ENCODE data around the gene PLEKHG4. TPM values are rescaled to one million over a fixed set of nuclear protein-coding genes. Genes with fewer than 3 reads are reported as not detected.

Gene PLEKHG4
- total and polyA plus RNA-seq, 10 donors, result 5.1 to 27.9 (median 13.0) TPM

DNA sequence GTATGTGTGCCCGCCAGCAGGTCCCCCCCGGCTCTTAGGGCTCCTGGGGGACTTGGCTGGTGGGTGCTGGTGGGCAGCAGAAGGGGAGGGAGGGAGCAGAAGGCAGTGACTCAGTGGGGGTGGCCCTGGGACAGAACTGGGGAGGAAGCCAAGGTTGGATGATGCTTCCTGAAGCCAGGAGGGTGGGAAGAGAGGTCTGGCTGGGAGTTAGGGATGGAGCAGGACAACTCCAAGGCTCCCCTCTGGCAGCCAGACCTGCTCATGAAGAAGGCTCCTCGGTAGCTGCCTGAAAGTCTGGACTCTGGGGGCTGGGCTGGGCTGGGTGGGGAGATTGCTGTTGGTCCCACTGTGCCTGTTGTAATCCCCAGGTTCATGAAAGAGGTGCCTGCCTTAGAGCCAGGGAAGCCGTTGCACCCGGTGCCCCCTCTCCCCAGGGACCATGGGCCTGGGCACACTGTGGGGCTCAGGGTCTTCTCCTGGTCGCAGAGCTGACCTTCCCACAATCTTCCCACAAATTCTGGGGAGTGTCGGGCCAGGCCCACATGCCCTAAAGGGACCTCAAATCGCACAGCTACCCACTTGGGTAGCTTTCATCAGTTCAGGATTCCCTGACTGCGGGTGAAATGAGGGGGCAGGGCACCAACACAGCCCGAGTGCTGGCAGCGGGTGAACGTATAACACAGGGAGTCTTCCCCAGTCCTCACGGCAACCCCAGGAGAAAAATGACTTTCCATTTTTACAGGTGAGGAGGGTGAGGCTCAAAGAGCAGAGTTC lies 1.1 kb upstream of the PLEKHG4 start:
- Histone ChIP-seq H3K27ac (peak overlapping the region in 7 of 8 donors; percentile 48 to 80 (median 68)), H3K36me3 (peaks cover 0 to 25% (median 0%) of the 10 kb centered on the region in 6 donors), H3K27me3 (replicated peaks in 1 of 7) (no peaks in the 10 kb centered on the region), H3K9me3 (no peaks in the 10 kb centered on the region), H3K4me1 (peaks cover 11 to 33% (median 25%) of the 10 kb centered on the region in 6 donors), H3K4me3 (peak overlapping the region; percentile 51 to 83 (median 66))
- TF ChIP-seq, protein P1, sequence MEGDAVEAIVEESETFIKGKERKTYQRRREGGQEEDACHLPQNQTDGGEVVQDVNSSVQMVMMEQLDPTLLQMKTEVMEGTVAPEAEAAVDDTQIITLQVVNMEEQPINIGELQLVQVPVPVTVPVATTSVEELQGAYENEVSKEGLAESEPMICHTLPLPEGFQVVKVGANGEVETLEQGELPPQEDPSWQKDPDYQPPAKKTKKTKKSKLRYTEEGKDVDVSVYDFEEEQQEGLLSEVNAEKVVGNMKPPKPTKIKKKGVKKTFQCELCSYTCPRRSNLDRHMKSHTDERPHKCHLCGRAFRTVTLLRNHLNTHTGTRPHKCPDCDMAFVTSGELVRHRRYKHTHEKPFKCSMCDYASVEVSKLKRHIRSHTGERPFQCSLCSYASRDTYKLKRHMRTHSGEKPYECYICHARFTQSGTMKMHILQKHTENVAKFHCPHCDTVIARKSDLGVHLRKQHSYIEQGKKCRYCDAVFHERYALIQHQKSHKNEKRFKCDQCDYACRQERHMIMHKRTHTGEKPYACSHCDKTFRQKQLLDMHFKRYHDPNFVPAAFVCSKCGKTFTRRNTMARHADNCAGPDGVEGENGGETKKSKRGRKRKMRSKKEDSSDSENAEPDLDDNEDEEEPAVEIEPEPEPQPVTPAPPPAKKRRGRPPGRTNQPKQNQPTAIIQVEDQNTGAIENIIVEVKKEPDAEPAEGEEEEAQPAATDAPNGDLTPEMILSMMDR (IDR thresholded peaks at IDR 0.05 in 8 of 11, conservative IDR thresholded peaks at IDR 0.05 in 3 of 11), result no peak
- no peak for TF ChIP-seq POLR2AphosphoS5 (IDR thresholded peaks at IDR 0.05)
- no peak for TF ChIP-seq POLR2A (IDR thresholded peaks at IDR 0.05)
- peak; percentile 54 for DNase-seq
- 57 to 83% (median 68%) methylated on average over 7 to 13 of the region's 13 CpGs for WGBS, 5 donors
- intact Hi-C loops (cut with DNase I; ENCODE audit: low total_unique reads), result no loop called here

DNA sequence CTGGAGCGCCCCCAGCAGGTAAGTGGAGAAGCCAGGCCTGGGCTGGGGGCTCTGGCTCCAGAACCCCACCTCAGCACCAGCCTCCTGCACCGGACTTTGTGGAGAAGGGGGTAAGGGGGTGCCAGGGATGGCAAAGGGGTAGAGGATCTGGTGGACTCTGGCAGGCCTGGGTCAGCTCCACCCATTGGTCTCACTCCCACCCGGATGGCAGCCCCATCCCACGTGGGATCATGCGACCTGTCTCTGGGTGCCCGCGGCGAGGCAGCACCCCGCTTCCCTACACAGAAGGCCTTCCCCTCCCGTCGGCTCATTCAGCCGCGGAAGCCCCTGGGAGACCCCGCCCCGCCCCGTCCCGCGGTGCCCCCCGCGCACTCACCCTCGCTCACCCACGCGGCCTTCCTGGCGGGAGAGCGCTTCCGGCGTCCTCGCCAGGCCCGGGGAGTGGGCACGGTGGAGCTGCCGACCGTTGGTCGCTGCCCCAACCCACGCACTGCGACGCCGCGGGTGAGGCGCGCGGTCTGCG lies 498 bp upstream of the PLEKHG4 start:
- no peak for DNase-seq
- intact Hi-C loops (cut with DNase I; ENCODE audit: low total_unique reads), result no loop called here
- Histone ChIP-seq H3K27ac (peak overlapping the region in 7 of 8 donors; percentile 48 to 80 (median 68)), H3K27me3 (replicated peaks in 1 of 7) (no peaks in the 10 kb centered on the region), H3K9me3 (no peaks in the 10 kb centered on the region), H3K4me3 (peak overlapping the region; percentile 51 to 83 (median 66)), H3K36me3 (peaks cover 0 to 25% (median 0%) of the 10 kb centered on the region in 6 donors), H3K4me1 (peaks cover 11 to 33% (median 25%) of the 10 kb centered on the region in 6 donors)
- TF ChIP-seq POLR2AphosphoS5 (IDR thresholded peaks at IDR 0.05), result peak in 1 of 3 donors; percentile 32
- no peak for TF ChIP-seq POLR2A (IDR thresholded peaks at IDR 0.05)
- TF ChIP-seq, protein P1 (IDR thresholded peaks at IDR 0.05 in 8 of 11, conservative IDR thresholded peaks at IDR 0.05 in 3 of 11), result no peak
- WGBS, 5 donors, result 2 to 3% (median 2%) methylated on average over 11 to 42 of the region's 42 CpGs; no CpG with 5 or more reads in 1 of the 5 donors

DNA sequence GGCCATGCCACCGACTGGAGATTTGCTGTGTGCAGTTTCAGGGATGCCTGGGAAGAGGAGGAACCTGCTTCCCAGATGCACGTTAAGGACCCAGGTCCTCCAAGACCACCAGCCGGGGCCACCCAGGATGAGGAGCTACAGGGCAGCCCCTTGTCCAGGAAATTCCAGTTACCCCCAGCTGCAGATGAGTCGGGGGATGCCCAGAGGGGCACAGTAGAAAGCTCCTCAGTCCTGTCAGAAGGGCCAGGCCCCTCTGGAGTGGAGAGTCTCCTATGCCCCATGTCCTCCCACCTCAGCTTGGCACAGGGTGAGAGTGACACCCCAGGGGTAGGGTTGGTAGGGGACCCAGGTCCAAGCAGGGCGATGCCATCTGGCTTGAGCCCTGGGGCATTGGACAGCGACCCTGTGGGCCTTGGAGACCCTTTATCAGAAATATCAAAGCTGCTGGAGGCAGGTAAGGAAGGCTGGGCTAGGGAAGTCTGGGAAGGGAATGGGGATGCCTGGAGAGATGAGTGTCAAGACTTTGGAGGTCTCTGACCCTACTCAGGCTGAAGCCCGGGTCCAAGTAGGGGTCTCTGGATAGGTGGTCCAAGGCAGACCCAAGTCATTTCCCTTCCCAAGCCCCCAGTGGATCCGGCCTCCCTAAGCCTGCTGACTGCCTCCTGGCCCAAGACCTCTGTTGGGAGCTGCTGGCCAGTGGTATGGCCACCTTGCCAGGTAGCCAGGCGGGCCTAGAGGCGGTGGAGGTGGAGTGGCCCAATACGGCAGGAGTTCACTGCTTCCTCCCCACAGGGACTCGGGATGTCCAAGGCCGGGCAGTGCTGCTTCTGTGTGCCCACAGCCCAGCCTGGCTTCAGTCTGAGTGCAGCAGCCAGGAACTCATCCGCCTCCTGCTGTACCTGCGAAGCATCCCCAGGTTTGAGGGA lies 1.0 kb downstream of the PLEKHG4 start:
- Histone ChIP-seq H3K27me3 (replicated peaks in 1 of 7) (no peaks in the 10 kb centered on the region), H3K4me3 (peak overlapping the region in 3 of 8 donors; percentile 51 to 83 (median 73)), H3K27ac (no peak overlapping the region), H3K9me3 (no peaks in the 10 kb centered on the region), H3K36me3 (peaks cover 0 to 22% (median 0%) of the 10 kb centered on the region in 6 donors), H3K4me1 (peaks cover 11 to 44% (median 25%) of the 10 kb centered on the region in 6 donors)
- TF ChIP-seq POLR2AphosphoS5 (IDR thresholded peaks at IDR 0.05) (no peak), POLR2A (IDR thresholded peaks at IDR 0.05) (no peak)
- 87 to 96% (median 92%) methylated on average over 11 to 15 of the region's 15 CpGs for WGBS, 5 donors
- intact Hi-C loops (cut with DNase I; ENCODE audit: low total_unique reads), result no loop called here
- peak; percentile 69 for DNase-seq
